Panc1 (cell line): ENCODE data around the gene SIL1.

Source experiments
- POLR2AphosphoS5 ChIP-seq: IDR thresholded peaks from 2 replicates; pipeline ENCODE4 v1.6.1; 2012; ENCODE audit warnings: mild to moderate bottlenecking, low read depth, low read length, moderate library complexity
- SIN3A ChIP-seq: IDR thresholded peaks from 2 replicates; pipeline ENCODE4 v1.6.1; 2012; ENCODE audit warnings: low read depth, mild to moderate bottlenecking, low read length, moderate library complexity, borderline replicate concordance; ENCODE audit not compliant: insufficient read depth
- TCF7L2 ChIP-seq: IDR thresholded peaks from 2 replicates; pipeline ENCODE4 v1.6.1; 2011; ENCODE audit warnings: mild to moderate bottlenecking, low read depth, low read length, inconsistent platforms
- TF ChIP-seq, protein P1 (sequence below): fragments of 450-650 bp; IDR thresholded peaks from 2 replicates; pipeline ENCODE4 v1.5.1; 2017; ENCODE audit warnings: mild to moderate bottlenecking
- TF ChIP-seq, protein P2 (sequence below), 2 experiments: IDR thresholded peaks; 2 replicates each; pipeline ENCODE4 v1.6.1; 2011 to 2012; ENCODE audit warnings: low read depth in 2 of 2, control low read depth in 1 of 2, low read length in 1 of 2, mild to moderate bottlenecking in 1 of 2, moderate library complexity in 1 of 2; ENCODE audit not compliant: insufficient read depth in 1 of 2

DNA sequence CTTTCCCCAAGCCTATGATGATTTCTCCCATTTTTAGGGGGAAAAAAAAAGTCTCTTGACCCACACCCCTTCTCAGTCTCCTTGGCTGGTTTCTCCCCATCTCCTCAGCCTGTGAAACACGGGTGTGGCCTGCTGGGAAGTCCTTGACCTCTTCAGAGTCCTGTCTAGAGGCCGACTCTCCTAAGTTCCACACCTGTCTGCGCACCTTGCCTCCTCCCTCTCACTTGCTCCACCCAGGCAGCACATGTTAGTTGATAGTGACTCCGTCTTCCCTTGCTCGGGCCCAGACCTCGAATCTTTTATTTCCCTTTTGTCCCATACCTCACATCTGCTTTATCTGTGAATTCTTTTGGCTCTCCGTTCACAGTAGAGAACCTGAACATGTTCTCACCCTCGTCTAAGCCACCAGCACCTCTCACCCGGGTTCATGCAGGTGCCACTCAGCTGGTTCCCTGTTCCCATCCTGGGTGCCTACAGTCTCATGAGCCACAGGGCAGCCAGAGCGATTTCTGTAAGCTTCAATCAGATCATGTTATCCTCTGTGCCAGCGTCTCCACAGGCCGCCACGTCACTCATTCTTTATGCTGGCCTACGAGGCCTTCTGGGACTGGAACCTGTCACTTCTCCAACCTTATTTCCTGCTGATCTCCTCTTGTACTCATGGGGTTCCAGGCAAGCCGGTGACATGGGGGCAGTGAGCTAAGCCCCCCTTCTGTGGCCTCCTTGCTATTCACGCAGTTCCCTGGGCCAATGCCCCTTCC is 271.3 kb downstream of the SIL1 start:
- TF ChIP-seq, protein P1, sequence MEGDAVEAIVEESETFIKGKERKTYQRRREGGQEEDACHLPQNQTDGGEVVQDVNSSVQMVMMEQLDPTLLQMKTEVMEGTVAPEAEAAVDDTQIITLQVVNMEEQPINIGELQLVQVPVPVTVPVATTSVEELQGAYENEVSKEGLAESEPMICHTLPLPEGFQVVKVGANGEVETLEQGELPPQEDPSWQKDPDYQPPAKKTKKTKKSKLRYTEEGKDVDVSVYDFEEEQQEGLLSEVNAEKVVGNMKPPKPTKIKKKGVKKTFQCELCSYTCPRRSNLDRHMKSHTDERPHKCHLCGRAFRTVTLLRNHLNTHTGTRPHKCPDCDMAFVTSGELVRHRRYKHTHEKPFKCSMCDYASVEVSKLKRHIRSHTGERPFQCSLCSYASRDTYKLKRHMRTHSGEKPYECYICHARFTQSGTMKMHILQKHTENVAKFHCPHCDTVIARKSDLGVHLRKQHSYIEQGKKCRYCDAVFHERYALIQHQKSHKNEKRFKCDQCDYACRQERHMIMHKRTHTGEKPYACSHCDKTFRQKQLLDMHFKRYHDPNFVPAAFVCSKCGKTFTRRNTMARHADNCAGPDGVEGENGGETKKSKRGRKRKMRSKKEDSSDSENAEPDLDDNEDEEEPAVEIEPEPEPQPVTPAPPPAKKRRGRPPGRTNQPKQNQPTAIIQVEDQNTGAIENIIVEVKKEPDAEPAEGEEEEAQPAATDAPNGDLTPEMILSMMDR: no peak
- TF ChIP-seq POLR2AphosphoS5 (no peak), SIN3A (no peak), TCF7L2 (no peak)
- TF ChIP-seq, protein P2, sequence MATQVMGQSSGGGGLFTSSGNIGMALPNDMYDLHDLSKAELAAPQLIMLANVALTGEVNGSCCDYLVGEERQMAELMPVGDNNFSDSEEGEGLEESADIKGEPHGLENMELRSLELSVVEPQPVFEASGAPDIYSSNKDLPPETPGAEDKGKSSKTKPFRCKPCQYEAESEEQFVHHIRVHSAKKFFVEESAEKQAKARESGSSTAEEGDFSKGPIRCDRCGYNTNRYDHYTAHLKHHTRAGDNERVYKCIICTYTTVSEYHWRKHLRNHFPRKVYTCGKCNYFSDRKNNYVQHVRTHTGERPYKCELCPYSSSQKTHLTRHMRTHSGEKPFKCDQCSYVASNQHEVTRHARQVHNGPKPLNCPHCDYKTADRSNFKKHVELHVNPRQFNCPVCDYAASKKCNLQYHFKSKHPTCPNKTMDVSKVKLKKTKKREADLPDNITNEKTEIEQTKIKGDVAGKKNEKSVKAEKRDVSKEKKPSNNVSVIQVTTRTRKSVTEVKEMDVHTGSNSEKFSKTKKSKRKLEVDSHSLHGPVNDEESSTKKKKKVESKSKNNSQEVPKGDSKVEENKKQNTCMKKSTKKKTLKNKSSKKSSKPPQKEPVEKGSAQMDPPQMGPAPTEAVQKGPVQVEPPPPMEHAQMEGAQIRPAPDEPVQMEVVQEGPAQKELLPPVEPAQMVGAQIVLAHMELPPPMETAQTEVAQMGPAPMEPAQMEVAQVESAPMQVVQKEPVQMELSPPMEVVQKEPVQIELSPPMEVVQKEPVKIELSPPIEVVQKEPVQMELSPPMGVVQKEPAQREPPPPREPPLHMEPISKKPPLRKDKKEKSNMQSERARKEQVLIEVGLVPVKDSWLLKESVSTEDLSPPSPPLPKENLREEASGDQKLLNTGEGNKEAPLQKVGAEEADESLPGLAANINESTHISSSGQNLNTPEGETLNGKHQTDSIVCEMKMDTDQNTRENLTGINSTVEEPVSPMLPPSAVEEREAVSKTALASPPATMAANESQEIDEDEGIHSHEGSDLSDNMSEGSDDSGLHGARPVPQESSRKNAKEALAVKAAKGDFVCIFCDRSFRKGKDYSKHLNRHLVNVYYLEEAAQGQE (IDR thresholded peaks at IDR 0.05; ENCODE audit: insufficient read depth in 1 of 2, low read depth in 2 of 2, low read length in 1 of 2): no peak
